ENCODE results near the gene PLAAT1.

Gene PLAAT1

GRCh38 chr3:193240850-193241706, at the start of gene PLAAT1:
Gene PLAAT1 (plus strand): TSS chr3:193241222. CDS start chr3:193255651, 14,429 bp downstream.
- DNase-seq, result peak; percentile 97

GRCh38 chr3:193194371-193194770, 46.7 kb upstream of the PLAAT1 start:
- no peak for DNase-seq

- no peak for DNase-seq
These were observed 44.3 kb upstream of the PLAAT1 start for GRCh38 chr3:193196746-193197145.

GRCh38 chr3:193207290-193208273, 33.4 kb upstream of the PLAAT1 start:
- DNase-seq, result peak; percentile 9

GRCh38 chr3:193210618-193211017, 30.4 kb upstream of the PLAAT1 start:
- no peak for DNase-seq

GRCh38 chr3:193211173-193211572, 29.8 kb upstream of the PLAAT1 start:
- no peak for DNase-seq

- DNase-seq, result no peak
These were observed 29.0 kb upstream of the PLAAT1 start for GRCh38 chr3:193211984-193212383.

- no peak for DNase-seq
These were observed 28.2 kb upstream of the PLAAT1 start for GRCh38 chr3:193212844-193213243.

GRCh38 chr3:193214445-193214844, 26.6 kb upstream of the PLAAT1 start:
- DNase-seq, result no peak

- DNase-seq, result no peak
These were observed 15.5 kb upstream of the PLAAT1 start for GRCh38 chr3:193225302-193226125.

GRCh38 chr3:193228206-193228605, 12.8 kb upstream of the PLAAT1 start:
- DNase-seq, result no peak

GRCh38 chr3:193229851-193230420, 11.1 kb upstream of the PLAAT1 start:
- DNase-seq, result no peak

GRCh38 chr3:193230610-193231009, 10.4 kb upstream of the PLAAT1 start:
- DNase-seq, result no peak

GRCh38 chr3:193231201-193231600, 9.8 kb upstream of the PLAAT1 start:
- no peak for DNase-seq

GRCh38 chr3:193236599-193236998, 4.4 kb upstream of the PLAAT1 start:
- no peak for DNase-seq

- DNase-seq, result no peak
These were observed 4.0 kb upstream of the PLAAT1 start for GRCh38 chr3:193237030-193237429.

- DNase-seq, result peak; percentile 57
These were observed 579 bp upstream of the PLAAT1 start for GRCh38 chr3:193240436-193240849.

- no peak for DNase-seq
These were observed 694 bp downstream of the PLAAT1 start for GRCh38 chr3:193241716-193242115.

GRCh38 chr3:193243571-193243970, 2.5 kb downstream of the PLAAT1 start:
- no peak for DNase-seq

GRCh38 chr3:193248848-193249468, 7.9 kb downstream of the PLAAT1 start:
- no peak for DNase-seq

- no peak for DNase-seq
These were observed 9.5 kb downstream of the PLAAT1 start for GRCh38 chr3:193250492-193250891.
